ENCODE results near the gene HMGXB3.

DNA sequence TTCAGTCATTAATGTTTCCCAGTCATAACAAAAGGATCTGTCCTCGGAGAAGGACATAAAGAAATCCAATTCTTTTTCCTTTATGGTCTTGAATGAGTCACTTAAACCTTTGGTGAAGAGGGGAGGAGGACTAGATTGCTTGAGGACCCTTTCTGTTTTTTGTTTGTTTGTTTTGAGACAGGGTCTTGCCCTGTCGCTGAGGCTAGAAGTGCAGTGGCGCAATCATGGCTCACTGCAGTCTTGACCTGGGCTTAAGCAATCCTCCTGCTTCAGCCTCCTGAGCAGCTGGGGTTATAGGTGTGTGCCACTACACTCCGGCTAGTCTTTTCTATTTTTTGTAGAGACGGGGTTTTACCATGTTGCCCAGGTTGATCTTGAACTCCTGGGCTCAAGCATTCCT lies 12.4 kb upstream of the HMGXB3 start:
- TF ChIP-seq, protein P1, sequence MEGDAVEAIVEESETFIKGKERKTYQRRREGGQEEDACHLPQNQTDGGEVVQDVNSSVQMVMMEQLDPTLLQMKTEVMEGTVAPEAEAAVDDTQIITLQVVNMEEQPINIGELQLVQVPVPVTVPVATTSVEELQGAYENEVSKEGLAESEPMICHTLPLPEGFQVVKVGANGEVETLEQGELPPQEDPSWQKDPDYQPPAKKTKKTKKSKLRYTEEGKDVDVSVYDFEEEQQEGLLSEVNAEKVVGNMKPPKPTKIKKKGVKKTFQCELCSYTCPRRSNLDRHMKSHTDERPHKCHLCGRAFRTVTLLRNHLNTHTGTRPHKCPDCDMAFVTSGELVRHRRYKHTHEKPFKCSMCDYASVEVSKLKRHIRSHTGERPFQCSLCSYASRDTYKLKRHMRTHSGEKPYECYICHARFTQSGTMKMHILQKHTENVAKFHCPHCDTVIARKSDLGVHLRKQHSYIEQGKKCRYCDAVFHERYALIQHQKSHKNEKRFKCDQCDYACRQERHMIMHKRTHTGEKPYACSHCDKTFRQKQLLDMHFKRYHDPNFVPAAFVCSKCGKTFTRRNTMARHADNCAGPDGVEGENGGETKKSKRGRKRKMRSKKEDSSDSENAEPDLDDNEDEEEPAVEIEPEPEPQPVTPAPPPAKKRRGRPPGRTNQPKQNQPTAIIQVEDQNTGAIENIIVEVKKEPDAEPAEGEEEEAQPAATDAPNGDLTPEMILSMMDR (IDR thresholded peaks at IDR 0.05) = no peak
- TF ChIP-seq EP300 (IDR thresholded peaks at IDR 0.05) = no peak

Measured in tibial nerve (tissue), 4 donors.